Sigmoid colon (tissue), 4 donors: ENCODE measurements around the gene NOL9.

Experiments used
- CTCF ChIP-seq, 4 experiments: fragments of 450-650 bp in 3 of 4; fragments of 200-600 bp in 1 of 4; IDR thresholded peaks; one replicate each; pipeline ENCODE4 v1.5.1; 2016 to 2019; ENCODE audit warnings: antibody characterized with exemption in 4 of 4, mild to moderate bottlenecking in 3 of 4, moderate library complexity in 2 of 4
- EP300 ChIP-seq, 4 donors: sonication (generic); formaldehyde crosslinking; IDR thresholded peaks; one replicate each; pipeline ENCODE4 v1.6.1; 2017; ENCODE audit warnings: antibody characterized with exemption in 4 of 4
- POLR2A ChIP-seq, 2 donors: fragments of 450-650 bp; IDR thresholded peaks; one replicate each; pipeline ENCODE4 v1.6.1; 2016; ENCODE audit warnings: antibody characterized with exemption in 2 of 2, mild to moderate bottlenecking in 2 of 2, moderate library complexity in 2 of 2
- POLR2AphosphoS5 ChIP-seq, 4 donors: sonication (generic); formaldehyde crosslinking; IDR thresholded peaks; one replicate each; pipeline ENCODE4 v1.6.1; 2017; ENCODE audit warnings: antibody characterized with exemption in 4 of 4

DNA sequence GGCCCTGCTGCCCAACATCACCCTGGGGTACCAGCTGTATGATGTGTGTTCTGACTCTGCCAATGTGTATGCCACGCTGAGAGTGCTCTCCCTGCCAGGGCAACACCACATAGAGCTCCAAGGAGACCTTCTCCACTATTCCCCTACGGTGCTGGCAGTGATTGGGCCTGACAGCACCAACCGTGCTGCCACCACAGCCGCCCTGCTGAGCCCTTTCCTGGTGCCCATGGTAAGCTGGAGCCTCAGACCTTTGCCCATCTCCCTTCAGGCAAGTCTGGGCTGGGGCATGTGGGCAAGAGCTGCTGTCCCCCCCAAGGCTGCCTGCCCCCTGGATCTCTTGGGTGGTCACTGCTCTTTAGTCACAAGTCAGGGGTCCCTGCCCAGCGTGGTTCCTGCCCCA, 16.7 kb upstream of the NOL9 start:
- no peak for TF ChIP-seq POLR2A (IDR thresholded peaks at IDR 0.05)
- TF ChIP-seq CTCF (IDR thresholded peaks at IDR 0.05) = no peak
- TF ChIP-seq EP300 (IDR thresholded peaks at IDR 0.05) = no peak
- TF ChIP-seq POLR2AphosphoS5 (IDR thresholded peaks at IDR 0.05) = no peak
